OCI-LY3 (cell line): ENCODE results near the gene ARF1.

Source experiments
- CTCF ChIP-seq: fragments of 200-600, 300-600 bp; sonication (generic); IDR thresholded peaks from 2 replicates; pipeline ENCODE4 v1.5.1; 2014; ENCODE audit warnings: antibody characterized with exemption, low read length, low read depth
- EZH2phosphoT487 ChIP-seq: fragments of 200-600 bp; shearing (Covaris generic); IDR thresholded peaks from 2 replicates; pipeline ENCODE4 v1.6.1; 2018; ENCODE audit warnings: antibody characterized with exemption, mixed run types, low read depth

DNA sequence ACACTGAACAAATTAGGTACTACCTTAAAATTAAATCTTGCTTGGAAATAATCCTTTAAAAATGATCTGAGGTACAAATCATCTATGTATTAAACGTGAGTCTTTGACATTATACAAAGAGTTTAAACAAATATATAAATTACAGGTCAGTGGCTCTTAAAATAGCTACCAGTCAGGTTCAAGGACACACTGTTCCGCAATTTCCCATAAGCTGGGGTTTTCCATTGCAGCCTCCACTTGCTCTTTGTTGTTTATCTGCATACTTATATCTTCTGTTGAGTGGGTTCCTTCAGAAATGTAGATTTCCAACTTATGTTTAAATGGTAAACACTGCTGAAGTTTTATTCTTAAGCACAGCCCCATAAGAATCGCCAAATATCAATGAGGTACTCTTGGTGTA is 32.3 kb downstream of the ARF1 start:
- TF ChIP-seq CTCF, result no peak
- TF ChIP-seq EZH2phosphoT487, result no peak
